Measurements from ENCODE around the gene MDH1. TPM values are rescaled to one million over a fixed set of nuclear protein-coding genes. Genes with fewer than 3 reads are reported as not detected.
A peak's percentile ranks its signal among the peaks of the same experiment; 100 is the strongest.

Gene MDH1
- 100 to 1,000 TPM; 134 to 229 (median 190) TPM for total RNA-seq

DNA sequence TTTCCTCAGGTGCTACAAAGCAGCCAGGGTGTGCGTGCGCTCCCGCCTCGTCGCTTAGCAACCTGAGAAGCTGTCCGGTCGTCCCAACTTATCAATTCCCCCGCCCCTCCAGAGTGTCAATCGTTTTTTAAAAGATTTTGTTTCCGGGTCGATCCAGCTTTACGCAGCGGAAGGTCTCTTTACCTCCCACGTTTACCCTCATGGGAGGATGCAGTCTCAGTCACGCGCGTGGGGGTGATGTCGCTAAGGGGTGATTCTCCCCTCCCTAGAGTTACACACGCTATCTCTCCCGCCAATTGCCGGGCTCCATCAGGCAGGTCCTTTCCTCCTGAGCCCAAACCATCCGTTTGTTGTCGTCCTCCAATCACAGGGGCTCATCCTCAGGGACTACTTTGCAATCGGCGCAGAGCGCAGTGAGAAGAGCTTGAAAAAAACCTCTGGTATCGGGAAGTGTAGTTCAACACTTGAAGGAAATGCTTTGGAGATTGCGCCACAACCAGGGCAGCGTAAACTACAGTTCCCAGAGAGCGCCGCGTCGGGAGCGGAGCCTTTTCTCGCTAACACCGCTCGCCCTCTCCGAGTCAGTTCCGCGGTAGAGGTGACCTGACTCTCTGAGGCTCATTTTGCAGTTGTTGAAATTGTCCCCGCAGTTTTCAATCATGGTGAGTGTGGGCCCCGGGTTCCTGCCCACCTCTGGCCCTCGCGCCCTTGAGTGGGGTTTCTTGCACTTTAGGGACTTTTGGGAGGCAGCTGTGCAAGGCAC is at the start of gene MDH1, which contains the start of gene WDPCP:
Gene MDH1, plus strand, starts transcription at position 579 of the 763 bp plus-strand sequence. Its CDS starts 81 bp downstream, at position 660.
Gene WDPCP, minus strand, starts transcription at position 93 of the 763 bp plus-strand sequence. CDS start 206 bp downstream, outside the sequence.
- H3K4me1 ChIP-seq = peaks cover 12 to 54% (median 17%) of the 10 kb centered on the region in 3 donors
- no peaks in the 10 kb centered on the region for H3K9me3 ChIP-seq
- 0% methylated on average over 22 of the region's 44 CpGs; no CpG with 5 or more reads in 1 of the 2 donors for WGBS, 2 donors (ENCODE audit: low coverage in 1 of 2)
- TF ChIP-seq POLR2A (IDR thresholded peaks at IDR 0.05) = peak; percentile 66 to 71
- TF ChIP-seq, protein P1, sequence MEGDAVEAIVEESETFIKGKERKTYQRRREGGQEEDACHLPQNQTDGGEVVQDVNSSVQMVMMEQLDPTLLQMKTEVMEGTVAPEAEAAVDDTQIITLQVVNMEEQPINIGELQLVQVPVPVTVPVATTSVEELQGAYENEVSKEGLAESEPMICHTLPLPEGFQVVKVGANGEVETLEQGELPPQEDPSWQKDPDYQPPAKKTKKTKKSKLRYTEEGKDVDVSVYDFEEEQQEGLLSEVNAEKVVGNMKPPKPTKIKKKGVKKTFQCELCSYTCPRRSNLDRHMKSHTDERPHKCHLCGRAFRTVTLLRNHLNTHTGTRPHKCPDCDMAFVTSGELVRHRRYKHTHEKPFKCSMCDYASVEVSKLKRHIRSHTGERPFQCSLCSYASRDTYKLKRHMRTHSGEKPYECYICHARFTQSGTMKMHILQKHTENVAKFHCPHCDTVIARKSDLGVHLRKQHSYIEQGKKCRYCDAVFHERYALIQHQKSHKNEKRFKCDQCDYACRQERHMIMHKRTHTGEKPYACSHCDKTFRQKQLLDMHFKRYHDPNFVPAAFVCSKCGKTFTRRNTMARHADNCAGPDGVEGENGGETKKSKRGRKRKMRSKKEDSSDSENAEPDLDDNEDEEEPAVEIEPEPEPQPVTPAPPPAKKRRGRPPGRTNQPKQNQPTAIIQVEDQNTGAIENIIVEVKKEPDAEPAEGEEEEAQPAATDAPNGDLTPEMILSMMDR (IDR thresholded peaks at IDR 0.05) = no peak
- peak; percentile 90 for TF ChIP-seq POLR2AphosphoS5 (IDR thresholded peaks at IDR 0.05)
- no peaks in the 10 kb centered on the region for H3K27me3 ChIP-seq
- ATAC-seq = peak; percentile 96
- peaks cover 0 to 7% of the 10 kb centered on the region in 2 donors for H3K36me3 ChIP-seq
- peak within 1 kb of the TSS; percentile 68 to 80 for H3K4me3 ChIP-seq
- H3K27ac ChIP-seq = peak within 1 kb of the TSS; percentile 75 to 93 (median 90)

DNA sequence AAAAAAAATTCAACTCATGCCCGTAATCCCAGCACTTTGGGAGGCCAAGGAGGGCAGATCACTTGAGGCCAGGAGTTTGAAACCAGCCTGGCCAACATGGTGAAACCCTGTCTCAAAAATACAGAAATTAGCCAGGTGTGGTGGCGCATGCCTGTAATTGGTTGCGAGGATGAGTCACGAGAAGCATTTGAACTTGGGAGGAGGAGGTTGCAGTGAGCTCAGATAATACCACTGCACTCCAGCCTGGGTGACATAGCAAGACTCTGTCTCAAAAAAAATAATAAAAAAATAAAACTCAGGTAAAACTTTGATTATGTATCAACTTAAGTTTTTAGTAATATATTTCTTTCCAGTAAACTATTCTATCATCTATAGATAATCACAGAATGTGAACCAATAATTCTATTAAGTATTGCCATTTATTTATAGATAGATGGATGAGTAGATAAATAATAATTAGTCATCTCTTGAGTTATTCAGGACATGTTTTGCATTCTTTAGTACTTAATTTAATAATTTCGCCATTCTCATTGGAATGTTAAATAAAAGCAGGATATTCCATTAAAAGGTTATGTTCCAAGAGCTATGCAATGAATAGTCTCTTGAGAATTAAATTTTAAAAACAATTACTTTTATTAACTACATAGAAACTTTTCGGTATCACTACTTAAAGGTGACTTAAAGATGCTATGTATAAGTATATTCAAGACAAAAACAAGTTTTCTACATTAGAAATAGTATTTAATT is 49.2 kb upstream of the MDH1 start:
- H3K27ac ChIP-seq = no peak overlapping the region
- no peak for ATAC-seq
- no peaks in the 10 kb centered on the region for H3K36me3 ChIP-seq
- no peak overlapping the region for H3K4me3 ChIP-seq
- WGBS, 2 donors (ENCODE audit: low coverage in 1 of 2) = 92 to 93% methylated on average over 2 to 5 of the region's 6 CpGs
- no peaks in the 10 kb centered on the region for H3K9me3 ChIP-seq
- TF ChIP-seq EP300 (IDR thresholded peaks at IDR 0.05) (no peak), POLR2A (IDR thresholded peaks at IDR 0.05) (no peak), POLR2AphosphoS5 (IDR thresholded peaks at IDR 0.05) (no peak)
- TF ChIP-seq, protein P1 (IDR thresholded peaks at IDR 0.05) = no peak
- no peaks in the 10 kb centered on the region for H3K27me3 ChIP-seq
- no peaks in the 10 kb centered on the region for H3K4me1 ChIP-seq

DNA sequence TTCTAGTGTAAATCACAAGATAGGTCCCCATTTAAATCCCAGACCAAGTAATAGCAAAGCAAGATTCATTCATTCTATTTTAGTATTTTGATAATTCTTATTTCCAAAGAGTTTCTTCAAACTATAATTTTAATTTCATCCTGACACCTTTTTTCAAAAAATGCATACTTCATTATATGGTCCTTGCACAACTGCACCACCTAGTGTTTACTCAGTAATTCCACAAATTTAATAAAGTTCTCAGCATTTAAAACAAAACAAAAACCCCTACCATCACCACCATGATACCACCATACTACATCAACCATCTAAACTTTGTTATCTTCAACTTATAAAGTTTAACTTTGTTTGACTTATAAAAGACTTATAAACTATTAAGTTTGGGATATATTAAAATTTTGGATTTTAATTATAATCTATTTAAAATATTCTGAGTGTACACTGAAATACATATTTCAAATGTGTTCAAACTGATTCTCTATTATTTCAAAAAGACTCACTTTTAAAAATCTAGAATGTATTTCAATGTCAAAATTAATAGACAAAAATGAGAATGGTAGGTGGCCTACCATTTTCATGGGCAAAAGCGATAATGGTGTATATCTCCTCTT is 44.6 kb upstream of the MDH1 start:
- H3K27ac ChIP-seq = no peak overlapping the region
- H3K36me3 ChIP-seq = no peaks in the 10 kb centered on the region
- ATAC-seq = no peak
- no peak overlapping the region for H3K4me3 ChIP-seq
- H3K9me3 ChIP-seq = no peaks in the 10 kb centered on the region
- H3K27me3 ChIP-seq = no peaks in the 10 kb centered on the region
- 95 to 100% methylated on average over 1 of the region's 1 CpG for WGBS, 2 donors (ENCODE audit: low coverage in 1 of 2)
- H3K4me1 ChIP-seq = no peaks in the 10 kb centered on the region
- TF ChIP-seq POLR2AphosphoS5 (IDR thresholded peaks at IDR 0.05) = no peak
- TF ChIP-seq, protein P1 (IDR thresholded peaks at IDR 0.05) = peak in 1 of 4 experiments; percentile 37

DNA sequence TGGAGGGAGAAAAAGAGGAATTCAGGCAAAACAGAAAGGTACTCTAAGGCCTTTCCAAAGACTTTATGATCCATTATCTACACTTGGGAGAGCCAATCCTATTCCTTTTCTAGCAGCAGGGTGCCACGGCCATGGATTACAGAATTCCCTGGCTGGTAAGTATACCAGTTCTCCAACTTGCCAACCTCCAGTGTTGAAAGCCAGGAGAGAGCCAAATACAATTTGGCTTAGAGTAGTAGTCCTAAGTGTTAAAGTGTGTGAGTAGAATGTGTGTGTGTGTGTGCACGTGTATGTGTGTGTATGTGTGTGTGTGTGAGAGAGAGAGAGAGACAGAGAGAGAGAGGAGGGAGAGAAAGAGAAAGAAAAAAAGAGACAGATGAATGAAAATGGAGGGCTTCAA is 43.7 kb upstream of the MDH1 start:
- TF ChIP-seq POLR2AphosphoS5 (IDR thresholded peaks at IDR 0.05) (no peak), EP300 (IDR thresholded peaks at IDR 0.05) (no peak), POLR2A (IDR thresholded peaks at IDR 0.05) (no peak)
- TF ChIP-seq, protein P1 (IDR thresholded peaks at IDR 0.05) = no peak
- no peak for ATAC-seq
- no peak overlapping the region for H3K4me3 ChIP-seq
- H3K27me3 ChIP-seq = no peaks in the 10 kb centered on the region
- no peaks in the 10 kb centered on the region for H3K9me3 ChIP-seq
- H3K36me3 ChIP-seq = no peaks in the 10 kb centered on the region
- WGBS, 2 donors (ENCODE audit: low coverage in 1 of 2) = 61 to 69% methylated on average over 2 of the region's 2 CpGs
- H3K27ac ChIP-seq = no peak overlapping the region
- H3K4me1 ChIP-seq = no peaks in the 10 kb centered on the region
